ENCODE data around the gene KAT6B.

GRCh38 chr10:75021379-75022249, 195.2 kb downstream of the KAT6B start:
- TF ChIP-seq CTCF (conservative IDR thresholded peaks at IDR 0.05 in 1 of 2, IDR thresholded peaks at IDR 0.05 in 1 of 2; ENCODE audit: low read depth in 1 of 2, low read length in 2 of 2) (no peak), EZH2 (IDR thresholded peaks at IDR 0.05; ENCODE audit: low read length, missing control alignments) (no peak)

Data from fibroblast of lung (primary cell).